Motor neuron (in vitro differentiated cells): ENCODE data around the gene AGFG1. TPM values are rescaled to one million over a fixed set of nuclear protein-coding genes. Genes with fewer than 3 reads are reported as not detected.

ENCODE experiments used
- ATAC-seq, 8 experiments: fragments of 200-7000 bp; cut with Tn5 transposase; replicated peaks in 6 of 8; 2 replicates each; pipeline ENCODE4 v1.8.0; 2021; ENCODE audit warnings: mild to moderate bottlenecking in 8 of 8, moderate library complexity in 8 of 8
- H3K27ac ChIP-seq, 2 donors: fragments of 250-450 bp; sonication (Bioruptor Pico); 2 replicates each; pipeline ENCODE4 v1.9.0; 2021; ENCODE audit warnings: antibody characterized with exemption in 2 of 2, mild to moderate bottlenecking in 2 of 2, moderate library complexity in 1 of 2
- H3K4me1 ChIP-seq, 2 donors: fragments of 250-450 bp; sonication (Bioruptor Pico); replicated peaks in 1 of 2; 2 replicates each; pipeline ENCODE4 v1.6.1; 2021; ENCODE audit warnings: antibody characterized with exemption in 2 of 2, mild to moderate bottlenecking in 2 of 2, moderate library complexity in 1 of 2
- H3K4me3 ChIP-seq, 5 donors: fragments of 250-450 bp; sonication (Bioruptor Pico); 2 replicates each; pipeline ENCODE4 v1.9.0; 2021; ENCODE audit warnings: antibody characterized with exemption in 5 of 5, mild to moderate bottlenecking in 5 of 5, moderate library complexity in 4 of 5
- WGBS, 10 experiments: fragments of 450-650 bp; shearing (Covaris generic); methylation state at CpG; one replicate each; pipeline ENCODE4 v1.0.0; 2022; 5-methylcytosine and 5-hydroxymethylcytosine counted together
- in situ Hi-C, 9 experiments: fragments of 400-800 bp; cut with MboI; loops; one replicate each; pipeline ENCODE4 v1.15.0; 2021; ENCODE audit warnings: low sequenced_read_pairs in 9 of 9, low pct_unique_long_range_greater_than_20kb in 2 of 9; ENCODE audit not compliant: unreplicated experiment in 9 of 9
- total RNA-seq, 8 experiments: library from RNA; unstranded; fragments of 300-600 nt; gene quantifications; 2 replicates each; pipeline versions ENCODE4 v1.2.3 to v1.2.4, GENCODE V29; 2022

AGFG1 gene
- total RNA-seq, 8 experiments from 2014 or later: 26.2 to 65.6 (median 47.0) TPM

GRCh38 chr2:227610123-227610522 lies 138.2 kb downstream of the AGFG1 start:
- H3K27ac ChIP-seq: no peak overlapping the region
- in situ Hi-C loops: no loop called here
- ATAC-seq: no peak
- no peak overlapping the region for H3K4me3 ChIP-seq
- no peaks in the 10 kb centered on the region for H3K4me1 ChIP-seq
- 35 to 100% (median 94%) methylated on average over 1 to 2 of the region's 2 CpGs; no CpG with 5 or more reads in 1 of the 10 experiments for WGBS, 10 experiments

Other genes with a start within 250 kb of the AGFG1 start
- 100 to 1,000 TPM in 4 of 8 experiments, 10 to 100 TPM in 4; 74.7 to 112 (median 98.4) TPM for gene MFF, start 146.9 kb upstream of the AGFG1 start, total RNA-seq
- gene TM4SF20, start 92.8 kb upstream of the AGFG1 start, total RNA-seq: under 1 TPM in 7 of 8 experiments, not detected in 1; 0.15 to 0.59 (median 0.33) TPM
- gene SCYGR1, start 84.2 kb upstream of the AGFG1 start, total RNA-seq: not detected
- gene SCYGR2, start 126.7 kb downstream of the AGFG1 start, total RNA-seq: 1 to 10 TPM in 1 of 8 experiments, not detected in 7; 3.1 TPM
- gene SCYGR3, start 142.7 kb downstream of the AGFG1 start, total RNA-seq: not detected
- gene SCYGR4, start 145.3 kb downstream of the AGFG1 start, total RNA-seq: under 1 TPM in 2 of 8 experiments, not detected in 6; 0.36 to 0.62 TPM
- not detected for gene SCYGR5, start 194.6 kb downstream of the AGFG1 start, total RNA-seq
- gene SLC19A3, start 245.9 kb downstream of the AGFG1 start, total RNA-seq: 1 to 10 TPM in 3 of 8 experiments, under 1 TPM in 5; 0.27 to 7.5 (median 0.78) TPM